HG02981 (cell line): ENCODE results near the gene EPB41L2.
"Not testable (repeated sequence)": the region's sequence is repeated elsewhere in the genome, so short reads cannot be mapped to it uniquely, and the experiment has no call there.

Source experiments
- ATAC-seq: cut with Tn5 transposase; IDR thresholded peaks from one replicate; pipeline ENCODE4 v1.9.1; 2021; ENCODE audit warnings: mild to moderate bottlenecking, moderate library complexity; ENCODE audit not compliant: unreplicated experiment

The EPB41L2 gene

GRCh38 chr6:130815200-130816071, 247.6 kb downstream of the EPB41L2 start:
- no peak for ATAC-seq

DNA sequence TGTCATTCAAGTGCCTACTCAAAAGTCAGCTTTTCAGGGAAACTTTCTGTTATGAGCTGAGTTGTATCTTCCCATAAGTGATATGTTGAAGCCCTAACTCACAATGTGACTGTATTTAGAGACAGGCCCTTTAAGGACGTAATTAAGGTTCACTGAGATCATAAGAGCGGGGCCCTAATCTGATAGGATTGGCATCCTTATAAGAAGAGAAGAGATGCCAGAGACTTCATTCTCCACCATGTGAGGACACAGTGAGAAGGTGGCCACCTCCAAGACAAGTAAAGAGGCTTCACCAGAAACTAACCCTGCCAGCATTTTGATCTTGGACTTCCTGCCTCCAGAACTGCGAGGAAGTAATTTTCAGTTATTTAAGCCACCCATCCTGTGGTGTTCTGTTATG, 248.5 kb downstream of the EPB41L2 start:
- ATAC-seq = no peak

DNA sequence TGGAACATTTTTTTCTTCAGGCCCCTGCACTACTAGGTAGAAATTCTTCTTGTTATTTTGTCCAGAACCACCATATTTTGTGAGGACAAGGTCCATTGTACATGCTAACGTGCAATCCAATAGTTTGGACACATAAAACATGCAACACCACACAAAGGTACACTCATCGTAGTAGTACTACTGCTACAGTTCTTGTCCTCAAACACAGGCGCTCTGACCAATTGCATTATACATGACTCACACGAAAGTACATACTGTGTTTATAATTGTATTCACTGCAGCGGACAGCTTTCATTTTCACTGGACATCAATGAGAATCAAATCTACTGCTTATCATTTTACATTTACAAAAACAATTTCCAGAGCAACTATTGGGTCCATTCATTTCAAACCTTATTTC, 251.1 kb downstream of the EPB41L2 start:
- ATAC-seq = no peak

DNA sequence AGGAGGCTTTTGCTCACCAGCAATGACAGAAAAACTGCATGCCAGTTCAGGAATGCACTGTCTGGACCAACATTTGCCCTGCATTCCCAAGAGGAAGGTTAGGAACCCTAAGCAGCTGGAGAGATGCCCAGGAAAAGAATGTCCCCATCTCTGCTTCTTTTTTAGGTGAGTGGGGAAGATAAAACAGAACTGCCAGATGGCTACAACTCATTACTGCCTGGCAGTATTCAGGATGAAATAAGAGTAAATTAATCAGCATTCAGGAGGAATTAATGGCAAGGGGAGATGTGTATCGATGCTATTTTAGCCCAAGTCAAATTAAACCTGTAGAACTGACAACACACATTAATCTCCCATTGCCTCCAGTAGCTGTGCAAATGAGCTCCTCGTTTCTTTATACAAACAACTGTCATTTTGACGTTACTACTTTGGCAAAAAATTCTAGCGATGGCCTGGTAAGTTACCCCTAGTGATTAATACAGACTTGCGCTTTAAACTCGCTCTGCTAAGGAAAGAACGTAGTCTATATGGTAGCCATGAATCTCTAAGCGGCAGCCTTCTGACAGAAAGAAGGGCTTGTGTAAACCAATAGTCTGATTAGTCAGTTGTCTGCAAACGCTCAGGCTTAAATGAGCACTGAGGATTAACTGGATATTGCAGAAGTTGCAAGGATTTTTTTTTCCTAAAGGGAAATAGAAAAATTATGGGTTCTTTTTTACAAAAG, 252.6 kb downstream of the EPB41L2 start:
- no peak for ATAC-seq

DNA sequence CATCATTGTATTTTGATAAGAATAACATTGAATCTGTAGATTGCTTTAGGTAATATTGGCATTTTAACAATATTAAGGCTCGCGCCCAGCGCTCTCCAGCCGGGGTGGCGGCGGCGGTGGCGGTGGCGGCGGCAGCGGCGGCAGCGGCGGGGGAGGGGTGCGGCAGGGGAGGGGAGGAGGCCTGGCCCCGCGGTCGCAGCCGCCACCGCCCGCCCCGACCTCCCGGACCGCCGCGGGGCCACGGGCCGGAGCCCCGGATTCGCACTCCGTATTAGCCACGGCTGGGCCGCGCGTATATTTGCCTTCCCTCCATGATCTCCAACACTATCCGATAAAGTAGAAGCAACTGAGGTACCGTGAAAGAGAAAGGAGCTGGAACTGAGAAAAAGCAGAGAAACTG, 261.7 kb downstream of the EPB41L2 start:
- not testable (repeated sequence) for ATAC-seq

GRCh38 chr6:130797061-130797460, 266.0 kb downstream of the EPB41L2 start:
- ATAC-seq = no peak

DNA sequence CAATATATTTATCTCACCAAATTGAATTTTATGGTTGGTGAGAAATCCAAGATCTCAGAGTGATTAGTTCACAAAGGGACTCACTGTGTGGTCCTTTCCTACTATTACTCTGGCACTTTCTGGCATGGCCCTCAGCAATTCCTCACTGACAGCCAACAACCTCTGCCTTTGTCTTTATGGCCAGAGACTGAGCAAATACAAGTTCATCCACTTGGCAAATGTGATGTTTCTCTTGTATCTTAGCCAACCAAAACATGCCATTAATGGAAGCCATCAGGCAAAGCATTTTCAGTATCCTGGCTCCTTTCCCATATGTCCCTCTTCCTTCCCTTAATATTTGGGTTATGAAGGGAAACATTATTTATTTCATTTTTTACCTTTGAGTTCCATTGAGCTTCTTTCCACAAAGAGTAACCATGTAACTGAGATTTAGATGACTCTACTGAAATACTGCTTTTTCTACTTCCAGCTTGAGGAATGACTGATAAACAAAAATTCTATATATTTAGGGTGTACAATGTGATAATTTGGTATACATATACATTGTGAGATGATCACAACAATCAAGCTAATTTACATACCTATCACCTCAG, 266.6 kb downstream of the EPB41L2 start:
- ATAC-seq = no peak

DNA sequence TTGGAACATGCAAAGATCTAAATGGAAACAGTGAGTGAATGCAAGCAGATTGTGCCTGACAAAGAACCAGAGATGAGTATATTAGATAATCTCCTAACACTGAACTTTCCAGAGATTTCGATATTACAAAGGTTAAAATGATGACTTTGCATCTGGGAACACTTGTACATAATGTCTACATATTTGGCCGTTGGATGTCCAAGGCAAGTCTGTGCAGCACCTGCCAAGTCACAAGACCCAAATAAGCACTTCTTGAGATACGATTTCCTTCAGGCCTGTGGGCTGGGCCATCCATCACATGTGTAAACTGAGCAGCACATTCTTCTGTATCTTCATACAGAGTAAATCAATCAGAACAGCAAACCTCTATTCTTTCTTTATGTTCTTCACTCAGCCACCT, 268.3 kb downstream of the EPB41L2 start:
- ATAC-seq = no peak

DNA sequence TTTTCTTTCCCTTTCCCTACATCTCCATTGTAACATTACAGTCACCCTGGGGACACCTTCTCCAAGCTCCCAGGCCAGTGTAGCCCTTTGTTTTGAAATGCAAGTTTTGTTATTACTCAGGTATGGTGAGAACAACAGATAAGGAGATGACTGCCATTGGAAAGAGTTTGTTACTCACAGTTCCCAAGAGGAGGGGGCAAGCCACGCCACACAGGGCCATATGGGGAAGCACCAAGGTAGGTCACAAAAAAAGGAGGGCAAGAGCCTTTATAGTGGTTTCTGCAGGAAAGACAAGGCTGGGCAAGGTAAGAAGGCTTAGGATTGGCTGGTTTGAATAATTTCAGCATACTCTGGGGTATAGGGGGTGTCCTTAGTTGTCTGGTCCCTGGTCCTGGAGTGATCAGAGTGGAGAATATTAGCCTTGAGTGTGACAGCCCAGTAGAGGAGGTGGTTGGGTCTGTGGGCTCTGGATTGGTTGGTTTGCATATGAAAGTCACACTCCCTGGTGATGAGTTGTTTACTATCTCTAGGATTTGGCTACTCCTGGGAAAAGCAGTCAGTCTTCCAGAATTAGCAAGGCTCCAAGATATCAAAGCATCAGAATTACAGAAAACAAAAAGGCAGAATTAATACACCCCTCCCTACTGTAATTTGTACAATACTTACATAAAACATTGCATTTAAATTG, 268.9 kb downstream of the EPB41L2 start:
- ATAC-seq = no peak
